RKO (cell line): Measurements from ENCODE around the gene DHX30.
"Not testable (repeated sequence)": the region's sequence is repeated elsewhere in the genome, so short reads cannot be mapped to it uniquely, and the experiment has no call there.

ENCODE experiments used
- DNase-seq: peaks from one replicate; pipeline ENCODE4 v3.0.0-alpha.2; 2016; ENCODE audit warnings: low spot score

DHX30 gene

GRCh38 chr3:47802734-47803479, at the start of gene DHX30:
Gene DHX30, plus strand, starts transcription at chr3:47803138. Its CDS starts 7,546 bp downstream, at chr3:47810684.
- peak; percentile 85 for DNase-seq

- DNase-seq: no peak
These were observed 44.5 kb upstream of the DHX30 start for GRCh38 chr3:47758261-47759025.

- DNase-seq: not testable (repeated sequence)
These were observed 42.7 kb upstream of the DHX30 start for GRCh38 chr3:47760207-47760606.

GRCh38 chr3:47761046-47761445, 41.9 kb upstream of the DHX30 start:
- no peak for DNase-seq

- DNase-seq: no peak
These were observed 40.7 kb upstream of the DHX30 start for GRCh38 chr3:47762233-47762632.

GRCh38 chr3:47766186-47766585, 36.8 kb upstream of the DHX30 start:
- DNase-seq: no peak

- DNase-seq: no peak
These were observed 30.9 kb upstream of the DHX30 start for GRCh38 chr3:47772047-47772446.

- no peak for DNase-seq
These were observed 30.1 kb upstream of the DHX30 start for GRCh38 chr3:47772788-47773187.

GRCh38 chr3:47778746-47779145, 24.2 kb upstream of the DHX30 start:
- no peak for DNase-seq

- peak; percentile 58 for DNase-seq
These were observed 21.9 kb upstream of the DHX30 start for GRCh38 chr3:47780741-47781684.

GRCh38 chr3:47781685-47782445, 21.1 kb upstream of the DHX30 start, which contains the start of gene SMARCC1:
Gene SMARCC1, minus strand, starts transcription at chr3:47781893. Its CDS starts 96 bp downstream, at chr3:47781797.
- peak; percentile 98 for DNase-seq

GRCh38 chr3:47782446-47783308, 20.3 kb upstream of the DHX30 start:
- DNase-seq: no peak

GRCh38 chr3:47783673-47784072, 19.3 kb upstream of the DHX30 start:
- DNase-seq: no peak

GRCh38 chr3:47791193-47791855, 11.6 kb upstream of the DHX30 start:
- DNase-seq: no peak

GRCh38 chr3:47792699-47793098, 10.2 kb upstream of the DHX30 start:
- DNase-seq: no peak

GRCh38 chr3:47794544-47794943, 8.4 kb upstream of the DHX30 start:
- DNase-seq: no peak

- DNase-seq: no peak
These were observed 3.2 kb upstream of the DHX30 start for GRCh38 chr3:47799733-47800132.

- no peak for DNase-seq
These were observed 615 bp downstream of the DHX30 start for GRCh38 chr3:47803480-47804025.

- no peak for DNase-seq
These were observed 1.6 kb downstream of the DHX30 start for GRCh38 chr3:47804577-47804976.
